Measurements from ENCODE around the gene UBE3D.

UBE3D gene, protein sequence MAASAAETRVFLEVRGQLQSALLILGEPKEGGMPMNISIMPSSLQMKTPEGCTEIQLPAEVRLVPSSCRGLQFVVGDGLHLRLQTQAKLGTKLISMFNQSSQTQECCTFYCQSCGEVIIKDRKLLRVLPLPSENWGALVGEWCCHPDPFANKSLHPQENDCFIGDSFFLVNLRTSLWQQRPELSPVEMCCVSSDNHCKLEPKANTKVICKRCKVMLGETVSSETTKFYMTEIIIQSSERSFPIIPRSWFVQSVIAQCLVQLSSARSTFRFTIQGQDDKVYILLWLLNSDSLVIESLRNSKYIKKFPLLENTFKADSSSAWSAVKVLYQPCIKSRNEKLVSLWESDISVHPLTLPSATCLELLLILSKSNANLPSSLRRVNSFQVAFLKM

DNA sequence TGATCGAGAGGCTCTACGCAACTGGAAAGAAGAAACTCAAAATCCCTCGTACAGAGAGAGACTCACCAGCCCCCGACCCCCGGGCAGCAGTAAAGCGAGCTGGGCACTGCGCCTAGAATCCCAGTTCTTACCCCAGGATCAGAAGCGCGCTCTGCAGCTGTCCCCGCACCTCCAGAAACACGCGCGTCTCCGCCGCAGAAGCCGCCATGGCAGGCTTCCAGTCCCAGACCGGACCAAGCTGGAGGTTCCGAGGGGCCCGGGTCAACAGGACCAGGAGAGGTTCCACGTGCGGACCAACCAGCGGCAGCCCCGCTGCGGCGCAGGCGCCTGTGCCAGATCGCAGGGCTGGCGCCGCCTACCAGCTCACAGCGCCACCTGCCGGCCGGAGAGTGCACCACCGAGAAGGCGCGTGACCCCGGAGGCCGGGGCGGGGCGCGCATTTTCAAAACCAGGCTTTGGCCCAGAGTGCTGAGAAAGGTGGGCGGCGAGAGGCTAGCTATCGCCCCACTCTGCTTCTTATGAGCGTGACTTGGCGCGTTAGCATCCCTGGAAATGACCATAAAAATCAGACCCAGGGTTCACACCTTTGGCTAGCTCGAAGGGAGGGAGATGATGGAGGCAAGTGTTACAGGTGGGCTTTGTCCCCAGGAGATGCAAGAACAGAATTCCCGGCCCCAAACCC lies at the start of gene UBE3D:
TSS of gene UBE3D (minus strand) at position 331 of the 682 bp plus-strand sequence. CDS start at position 208, 123 bp downstream.
- FAIRE-seq (no peak), DNase-seq (ENCODE audit: insufficient read length, low spot score) (peak; percentile 64)
- TF ChIP-seq, protein P1, sequence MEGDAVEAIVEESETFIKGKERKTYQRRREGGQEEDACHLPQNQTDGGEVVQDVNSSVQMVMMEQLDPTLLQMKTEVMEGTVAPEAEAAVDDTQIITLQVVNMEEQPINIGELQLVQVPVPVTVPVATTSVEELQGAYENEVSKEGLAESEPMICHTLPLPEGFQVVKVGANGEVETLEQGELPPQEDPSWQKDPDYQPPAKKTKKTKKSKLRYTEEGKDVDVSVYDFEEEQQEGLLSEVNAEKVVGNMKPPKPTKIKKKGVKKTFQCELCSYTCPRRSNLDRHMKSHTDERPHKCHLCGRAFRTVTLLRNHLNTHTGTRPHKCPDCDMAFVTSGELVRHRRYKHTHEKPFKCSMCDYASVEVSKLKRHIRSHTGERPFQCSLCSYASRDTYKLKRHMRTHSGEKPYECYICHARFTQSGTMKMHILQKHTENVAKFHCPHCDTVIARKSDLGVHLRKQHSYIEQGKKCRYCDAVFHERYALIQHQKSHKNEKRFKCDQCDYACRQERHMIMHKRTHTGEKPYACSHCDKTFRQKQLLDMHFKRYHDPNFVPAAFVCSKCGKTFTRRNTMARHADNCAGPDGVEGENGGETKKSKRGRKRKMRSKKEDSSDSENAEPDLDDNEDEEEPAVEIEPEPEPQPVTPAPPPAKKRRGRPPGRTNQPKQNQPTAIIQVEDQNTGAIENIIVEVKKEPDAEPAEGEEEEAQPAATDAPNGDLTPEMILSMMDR (IDR thresholded peaks at IDR 0.05; ENCODE audit: insufficient read depth, missing control alignments), result peak; percentile 80

DNA sequence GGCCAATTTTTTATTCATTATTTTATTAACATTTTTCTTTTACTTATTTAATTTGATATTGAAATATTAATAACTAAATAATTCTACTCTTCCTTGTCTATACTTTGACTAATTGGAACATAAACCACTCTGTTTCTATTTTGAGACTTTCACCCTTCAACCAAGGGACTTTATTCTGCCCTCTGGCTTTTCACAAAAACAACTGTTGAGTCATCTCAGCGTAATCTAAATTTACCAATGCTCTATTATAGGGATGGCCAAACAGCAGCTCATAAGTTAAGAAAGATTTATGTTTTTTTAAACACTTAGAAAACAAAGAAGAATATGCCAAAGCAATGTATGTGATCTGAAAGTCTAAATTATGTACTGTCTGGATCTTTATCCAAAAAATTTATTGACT lies 48.5 kb upstream of the UBE3D start:
- DNase-seq (ENCODE audit: insufficient read length, low spot score) (no peak), FAIRE-seq (no peak)
- TF ChIP-seq, protein P1 (IDR thresholded peaks at IDR 0.05; ENCODE audit: insufficient read depth, missing control alignments), result no peak

DNA sequence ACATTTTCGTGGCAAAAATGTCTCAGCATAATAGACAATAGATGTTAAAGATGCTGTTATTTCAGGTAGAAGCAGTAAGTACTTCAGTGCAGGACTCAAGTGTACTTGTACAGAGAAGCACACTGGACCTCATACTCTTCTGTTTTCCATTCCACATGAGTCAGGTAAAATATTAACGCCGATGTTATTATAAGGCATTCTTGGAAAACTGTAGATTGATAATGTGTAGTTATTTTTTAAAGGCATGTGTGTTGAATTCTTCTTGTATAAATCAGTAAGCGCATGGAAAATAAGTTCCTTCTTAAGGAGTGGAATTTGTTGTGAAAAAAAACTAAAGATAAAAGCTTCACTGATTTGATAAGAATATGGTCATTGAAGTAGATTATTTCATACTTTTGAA lies 47.6 kb upstream of the UBE3D start:
- TF ChIP-seq, protein P1 (IDR thresholded peaks at IDR 0.05; ENCODE audit: insufficient read depth, missing control alignments), result no peak
- DNase-seq (ENCODE audit: insufficient read length, low spot score) (no peak), FAIRE-seq (no peak)

DNA sequence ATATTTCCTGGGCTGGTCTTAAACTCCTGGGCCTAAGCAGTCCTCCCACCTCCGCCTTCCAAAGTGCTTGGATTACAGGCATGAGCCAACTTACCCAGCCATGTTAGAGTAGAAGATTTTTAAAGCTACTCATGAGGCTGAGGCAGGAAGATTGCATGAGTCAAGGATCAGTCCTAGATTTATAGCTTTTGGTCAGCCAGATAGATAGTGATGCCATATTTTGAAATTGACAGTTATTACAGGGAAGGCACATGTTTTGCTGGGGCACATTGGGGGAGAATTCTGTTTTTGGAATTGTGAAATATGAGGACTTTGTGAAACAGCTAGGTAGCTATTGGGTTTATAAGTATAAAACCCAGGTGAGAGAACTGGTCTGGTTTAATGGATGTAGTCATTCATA lies 42.7 kb upstream of the UBE3D start:
- FAIRE-seq, result no peak
- TF ChIP-seq, protein P1 (IDR thresholded peaks at IDR 0.05; ENCODE audit: insufficient read depth, missing control alignments), result no peak
- no peak for DNase-seq (ENCODE audit: insufficient read length, low spot score)

DNA sequence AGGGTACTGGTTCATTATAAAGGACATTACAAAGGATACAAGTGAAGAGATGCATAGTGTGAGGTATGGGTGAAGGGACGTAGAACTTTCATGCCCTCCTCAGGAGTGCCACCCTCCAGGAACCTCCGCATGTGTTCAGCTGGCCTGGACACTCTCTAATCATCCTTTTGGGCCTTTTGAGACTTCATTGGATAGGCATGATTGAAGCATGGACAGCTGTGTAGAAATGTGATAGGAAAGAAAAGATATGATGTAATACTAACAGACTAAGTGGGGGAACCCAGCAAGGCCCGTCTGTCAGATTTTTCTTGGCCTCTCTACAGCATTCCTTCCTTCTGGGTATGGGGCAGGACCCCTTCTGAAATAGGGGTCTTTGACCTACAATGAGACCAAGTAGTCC lies 32.9 kb upstream of the UBE3D start:
- no peak for DNase-seq (ENCODE audit: insufficient read length, low spot score)
- FAIRE-seq, result no peak
- TF ChIP-seq, protein P1 (IDR thresholded peaks at IDR 0.05; ENCODE audit: insufficient read depth, missing control alignments), result no peak

DNA sequence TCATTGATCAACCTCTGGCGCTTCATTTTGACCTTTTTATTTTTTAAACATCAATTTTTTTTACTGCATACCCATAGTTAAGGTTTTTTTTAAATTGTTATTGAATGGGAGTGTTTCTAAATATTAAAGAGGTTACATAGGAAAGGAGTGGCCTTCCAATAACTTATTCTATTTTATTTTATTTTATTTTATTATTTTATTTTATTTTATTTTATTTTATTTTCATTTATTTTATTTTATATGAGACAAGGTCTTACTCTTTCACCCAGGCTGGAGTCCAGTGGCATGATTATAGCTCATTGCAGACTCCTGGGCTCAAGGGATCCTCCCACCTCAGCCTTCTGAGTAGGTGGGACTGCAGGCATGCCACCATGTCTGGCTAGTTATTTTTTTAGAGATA lies 32.0 kb upstream of the UBE3D start:
- FAIRE-seq (no peak), DNase-seq (ENCODE audit: insufficient read length, low spot score) (no peak)
- TF ChIP-seq, protein P1 (IDR thresholded peaks at IDR 0.05; ENCODE audit: insufficient read depth, missing control alignments), result no peak

DNA sequence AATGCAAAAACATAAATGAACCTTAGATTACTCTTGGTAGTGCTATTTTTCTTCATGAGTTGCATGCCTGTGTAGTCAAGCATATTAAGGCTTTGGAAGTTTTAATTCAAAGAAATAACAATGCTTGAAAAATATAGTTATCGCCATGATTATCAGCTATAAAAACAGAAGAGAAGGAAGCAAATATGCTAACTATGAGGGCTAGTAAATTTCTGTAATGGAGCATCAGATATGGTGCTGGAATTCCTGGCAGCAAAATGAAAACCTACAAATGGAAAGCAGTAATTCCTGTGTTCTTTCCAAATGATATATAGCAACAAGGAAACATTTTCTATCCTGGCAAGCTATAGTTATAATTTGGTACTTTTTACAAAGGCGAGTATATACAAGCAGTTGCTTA lies 31.6 kb upstream of the UBE3D start:
- TF ChIP-seq, protein P1 (IDR thresholded peaks at IDR 0.05; ENCODE audit: insufficient read depth, missing control alignments), result no peak
- DNase-seq (ENCODE audit: insufficient read length, low spot score), result no peak

More for the DNA sequence above, 31.6 kb upstream of the UBE3D start:
- FAIRE-seq, result no peak
